HG03064 (cell line): ENCODE data around the gene MLLT10.
A peak's percentile ranks its signal among the peaks of the same experiment; 100 is the strongest.
"Not testable (repeated sequence)": the region's sequence is repeated elsewhere in the genome, so short reads cannot be mapped to it uniquely, and the experiment has no call there.

Source experiments
- ATAC-seq: cut with Tn5 transposase; IDR thresholded peaks from one replicate; pipeline ENCODE4 v1.9.1; 2021; ENCODE audit warnings: low read depth; ENCODE audit not compliant: unreplicated experiment

MLLT10 gene

GRCh38 chr10:21570761-21571521 is 36.9 kb downstream of the MLLT10 start:
- no peak for ATAC-seq

GRCh38 chr10:21572578-21572977 is 38.5 kb downstream of the MLLT10 start:
- no peak for ATAC-seq

GRCh38 chr10:21574514-21574913 is 40.5 kb downstream of the MLLT10 start:
- not testable (repeated sequence) for ATAC-seq

GRCh38 chr10:21579291-21579690 is 45.3 kb downstream of the MLLT10 start:
- no peak for ATAC-seq

GRCh38 chr10:21581421-21581834 is 47.4 kb downstream of the MLLT10 start:
- ATAC-seq: peak; percentile 87

- ATAC-seq: no peak
Measured at GRCh38 chr10:21584834-21585530, 51.0 kb downstream of the MLLT10 start.

- no peak for ATAC-seq
Measured at GRCh38 chr10:21587391-21587790, 53.4 kb downstream of the MLLT10 start.

- not testable (repeated sequence) for ATAC-seq
Measured at GRCh38 chr10:21588159-21588558, 54.1 kb downstream of the MLLT10 start.

- no peak for ATAC-seq
Measured at GRCh38 chr10:21593986-21594385, 60.0 kb downstream of the MLLT10 start.

- no peak for ATAC-seq
Measured at GRCh38 chr10:21599582-21599981, 65.5 kb downstream of the MLLT10 start.

- ATAC-seq: no peak
Measured at GRCh38 chr10:21600804-21601433, 66.9 kb downstream of the MLLT10 start.

- no peak for ATAC-seq
Measured at GRCh38 chr10:21602313-21602712, 68.3 kb downstream of the MLLT10 start.

GRCh38 chr10:21603721-21604120 is 69.7 kb downstream of the MLLT10 start:
- no peak for ATAC-seq

GRCh38 chr10:21604651-21605050 is 70.6 kb downstream of the MLLT10 start:
- ATAC-seq: no peak

- ATAC-seq: no peak
Measured at GRCh38 chr10:21607907-21608306, 73.9 kb downstream of the MLLT10 start.

- ATAC-seq: no peak
Measured at GRCh38 chr10:21614000-21614399, 80.0 kb downstream of the MLLT10 start.

- ATAC-seq: no peak
Measured at GRCh38 chr10:21617267-21617666, 83.2 kb downstream of the MLLT10 start.

GRCh38 chr10:21623291-21623690 is 89.3 kb downstream of the MLLT10 start:
- ATAC-seq: no peak

- ATAC-seq: not testable (repeated sequence)
Measured at GRCh38 chr10:21624421-21624820, 90.4 kb downstream of the MLLT10 start.

GRCh38 chr10:21624951-21625350 is 90.9 kb downstream of the MLLT10 start:
- no peak for ATAC-seq

- ATAC-seq: no peak
Measured at GRCh38 chr10:21625623-21626229, 91.7 kb downstream of the MLLT10 start.
